ENCODE measurements around the gene SRGAP3.

DNA sequence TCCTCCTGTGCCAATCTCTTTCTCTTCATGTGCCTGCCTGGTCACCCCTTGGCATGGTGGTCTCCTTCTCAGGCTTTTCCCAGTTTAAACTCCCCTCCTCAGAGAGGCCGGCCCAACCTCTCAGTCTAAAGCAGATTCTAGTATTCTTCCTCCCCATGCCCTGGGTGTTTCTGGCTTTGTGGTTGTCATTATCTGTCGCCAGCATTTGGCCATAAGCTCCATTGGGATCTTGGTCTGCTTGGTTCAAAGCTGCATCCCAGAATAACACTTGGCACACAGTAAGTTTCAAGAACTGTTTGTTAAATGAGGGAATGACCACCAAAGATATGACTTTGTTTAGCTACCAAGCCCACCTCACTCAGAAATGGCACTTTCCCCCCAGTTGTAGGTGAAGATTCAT, 275.0 kb downstream of the SRGAP3 start:
- TF ChIP-seq, protein P1, sequence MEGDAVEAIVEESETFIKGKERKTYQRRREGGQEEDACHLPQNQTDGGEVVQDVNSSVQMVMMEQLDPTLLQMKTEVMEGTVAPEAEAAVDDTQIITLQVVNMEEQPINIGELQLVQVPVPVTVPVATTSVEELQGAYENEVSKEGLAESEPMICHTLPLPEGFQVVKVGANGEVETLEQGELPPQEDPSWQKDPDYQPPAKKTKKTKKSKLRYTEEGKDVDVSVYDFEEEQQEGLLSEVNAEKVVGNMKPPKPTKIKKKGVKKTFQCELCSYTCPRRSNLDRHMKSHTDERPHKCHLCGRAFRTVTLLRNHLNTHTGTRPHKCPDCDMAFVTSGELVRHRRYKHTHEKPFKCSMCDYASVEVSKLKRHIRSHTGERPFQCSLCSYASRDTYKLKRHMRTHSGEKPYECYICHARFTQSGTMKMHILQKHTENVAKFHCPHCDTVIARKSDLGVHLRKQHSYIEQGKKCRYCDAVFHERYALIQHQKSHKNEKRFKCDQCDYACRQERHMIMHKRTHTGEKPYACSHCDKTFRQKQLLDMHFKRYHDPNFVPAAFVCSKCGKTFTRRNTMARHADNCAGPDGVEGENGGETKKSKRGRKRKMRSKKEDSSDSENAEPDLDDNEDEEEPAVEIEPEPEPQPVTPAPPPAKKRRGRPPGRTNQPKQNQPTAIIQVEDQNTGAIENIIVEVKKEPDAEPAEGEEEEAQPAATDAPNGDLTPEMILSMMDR (conservative IDR thresholded peaks at IDR 0.05; ENCODE audit: low read length): no peak
- TF ChIP-seq EZH2phosphoT487 (IDR thresholded peaks at IDR 0.05; ENCODE audit: borderline replicate concordance): no peak

Data from Loucy (cell line).